Mesangial cell (primary cell): ENCODE measurements around the gene BAG1. TPM values are rescaled to one million over a fixed set of nuclear protein-coding genes. Genes with fewer than 3 reads are reported as not detected.

Experiments used
- total RNA-seq: library from RNA; depleted of rRNA; stranded (reverse); fragments of >200 nt; gene quantifications from 2 replicates; pipeline ENCODE4 v1.2.3, GENCODE V29; 2015

The BAG1 gene
- 24.4 and 34.1 TPM in 2 replicates for total RNA-seq

DNA sequence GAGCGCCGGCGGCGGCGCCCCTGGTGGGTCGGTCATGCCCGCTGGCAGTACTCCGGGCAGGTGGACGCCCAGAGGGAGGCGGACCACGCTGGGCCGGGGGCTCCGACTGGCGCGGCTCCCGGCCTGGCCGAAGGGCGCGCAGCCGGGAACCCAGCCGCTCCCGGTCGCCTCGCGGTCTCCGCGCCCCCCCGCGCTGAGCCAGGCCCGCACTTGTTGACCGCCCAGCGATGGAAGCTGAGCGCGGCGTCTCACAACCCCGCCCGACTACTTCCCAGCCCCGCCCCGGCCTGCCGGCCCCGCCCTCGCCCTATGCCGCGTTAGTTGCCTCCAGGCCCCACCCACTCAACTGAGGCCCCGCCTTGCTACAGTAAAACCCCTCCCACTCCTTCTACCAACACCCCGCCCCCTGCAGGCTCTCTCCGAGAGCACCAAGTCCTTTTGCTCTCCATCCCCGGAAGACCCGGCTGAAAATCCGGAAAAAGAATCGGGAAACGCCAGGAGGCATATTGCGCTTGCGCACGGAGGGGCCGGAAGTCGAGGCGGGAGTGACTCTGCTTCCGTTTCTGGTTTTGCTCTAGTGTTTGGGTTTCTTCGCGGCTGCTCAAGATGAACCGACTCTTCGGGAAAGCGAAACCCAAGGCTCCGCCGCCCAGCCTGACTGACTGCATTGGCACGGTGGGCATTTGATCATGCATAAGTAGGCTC lies at the start of gene BAG1, which contains the start of gene CHMP5:
TSS of gene BAG1 (minus strand) at position 236 of the 705 bp plus-strand sequence.
TSS of gene CHMP5 (plus strand) at position 577 of the 705 bp plus-strand sequence. CDS start at position 607, 30 bp downstream.

DNA sequence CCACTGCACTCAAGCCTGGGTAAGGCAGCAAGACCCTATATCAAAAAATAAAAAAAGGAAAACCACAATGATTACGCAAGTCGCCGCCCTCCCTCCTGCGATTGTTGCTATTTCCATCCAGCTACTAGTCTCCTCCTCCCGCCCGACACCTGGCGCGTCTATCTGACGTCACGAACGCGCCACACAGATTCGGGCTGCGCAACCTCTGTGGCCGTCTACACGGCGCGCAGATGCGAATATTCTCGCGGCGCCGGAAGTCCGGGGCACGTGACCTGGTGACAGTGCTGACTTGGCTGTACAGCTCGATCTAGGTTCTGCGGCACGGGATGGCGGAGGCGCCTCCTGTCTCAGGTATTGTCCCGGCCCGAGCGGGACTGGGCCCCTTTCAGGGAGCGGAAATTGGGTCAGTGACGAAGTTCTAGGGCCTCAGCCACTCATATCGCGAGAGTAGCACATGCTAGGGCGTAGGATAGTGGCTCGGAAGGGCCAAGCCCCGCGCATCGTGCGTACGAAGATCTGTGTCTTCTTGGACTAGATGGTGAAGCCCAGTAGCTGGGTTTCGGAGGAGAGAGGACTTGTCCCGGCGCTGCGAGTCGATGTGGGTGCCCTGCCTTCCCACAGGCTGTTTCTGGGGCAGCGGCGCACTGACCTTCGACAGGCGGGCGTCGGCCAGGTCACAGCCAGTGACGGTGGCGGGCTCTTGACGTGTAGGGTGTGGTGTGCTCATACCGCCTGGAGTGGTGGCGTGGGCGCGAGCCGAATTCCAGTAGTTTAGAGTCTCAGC lies 25.9 kb upstream of the BAG1 start, which contains the start of gene NFX1:
TSS of gene NFX1 (plus strand) at position 270 of the 784 bp plus-strand sequence. CDS start at position 327, 57 bp downstream.

DNA sequence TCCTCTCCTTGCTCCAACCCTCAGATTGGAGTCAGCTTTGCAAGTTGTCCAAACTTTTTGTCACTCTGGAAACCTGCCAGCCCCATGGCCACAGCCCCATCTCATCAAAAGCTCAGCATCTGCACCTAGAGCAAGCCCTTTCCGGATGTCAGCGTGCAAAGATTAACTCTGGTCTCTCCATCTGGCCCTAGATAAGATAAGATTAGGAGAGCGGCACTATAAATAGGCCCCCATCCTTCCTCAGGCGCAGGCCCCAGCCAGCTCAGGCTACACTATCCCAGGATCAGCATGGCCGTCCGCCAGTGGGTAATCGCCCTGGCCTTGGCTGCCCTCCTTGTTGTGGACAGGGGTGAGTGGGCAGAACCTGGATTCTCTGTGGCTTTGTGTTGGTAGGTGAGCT lies 24.6 kb downstream of the BAG1 start, which contains the start of gene SPINK4:
TSS of gene SPINK4 (plus strand) at position 247 of the 400 bp plus-strand sequence. CDS start at position 289, 42 bp downstream.

Other genes starting within 250 kb of the BAG1 start
- 42.2 and 91.4 TPM in 2 replicates for gene DNAJA1, start 239.4 kb downstream of the BAG1 start, total RNA-seq
- 12.5 and 13.7 TPM in 2 replicates for gene SMU1, start 188.0 kb downstream of the BAG1 start, total RNA-seq
- gene B4GALT1, start 97.4 kb downstream of the BAG1 start, total RNA-seq, result 52.0 and 97.9 TPM in 2 replicates
- not detected in 2 replicates for gene SPINK4, start 24.5 kb downstream of the BAG1 start, total RNA-seq
- gene CHMP5, start 341 bp upstream of the BAG1 start, total RNA-seq, result 28.6 and 33.9 TPM in 2 replicates
- 15.0 and 23.5 TPM in 2 replicates for gene NFX1, start 25.8 kb upstream of the BAG1 start, total RNA-seq
- 1.1 TPM in 1 of 2 replicates, not detected in the other for gene AQP7, start 137.9 kb upstream of the BAG1 start, total RNA-seq
- gene AQP3, start 182.9 kb upstream of the BAG1 start, total RNA-seq, result 0.65 and 6.2 TPM in 2 replicates
- 27.3 and 40.7 TPM in 2 replicates for gene NOL6, start 209.2 kb upstream of the BAG1 start, total RNA-seq